Fibroblast of lung (primary cell): ENCODE measurements around the gene CHN2. TPM values are rescaled to one million over a fixed set of nuclear protein-coding genes. Genes with fewer than 3 reads are reported as not detected.

Experiments used
- DNase-seq, 2 donors: peaks; one replicate each; pipeline versions ENCODE4 v3.0.0 to v3.0.0-alpha.2; 2010; ENCODE audit warnings: low read depth in 2 of 2
- H2AFZ ChIP-seq: 2 replicates; pipeline ENCODE4 v1.5.1; 2012; ENCODE audit warnings: low read length, control low read depth, inconsistent platforms
- H3K27ac ChIP-seq: 2 replicates; pipeline ENCODE4 v1.5.1; 2011; ENCODE audit warnings: low read length, control low read depth; ENCODE audit not compliant: insufficient read depth
- H3K27me3 ChIP-seq: 2 replicates; pipeline ENCODE4 v1.5.1; 2011; ENCODE audit warnings: mild to moderate bottlenecking, low read length; ENCODE audit not compliant: control insufficient read depth, insufficient read depth
- H3K36me3 ChIP-seq: 2 replicates; pipeline ENCODE4 v1.5.1; 2011; ENCODE audit warnings: low read length; ENCODE audit not compliant: control insufficient read depth, insufficient read depth
- H3K4me1 ChIP-seq: 2 replicates; pipeline ENCODE4 v1.5.1; 2011; ENCODE audit warnings: low read length; ENCODE audit not compliant: control insufficient read depth, insufficient read depth; ENCODE audit errors: extremely low read depth
- H3K4me2 ChIP-seq: 2 replicates; pipeline ENCODE4 v1.5.1; 2011; ENCODE audit warnings: low read length, control low read depth; ENCODE audit not compliant: insufficient read depth; ENCODE audit errors: extremely low read depth
- H3K4me3 ChIP-seq, 4 experiments: fragments of 200-600 bp in 1 of 4; sonication (generic) in 1 of 4; replicated peaks in 1 of 4; 2 replicates each; pipeline ENCODE4 v1.5.1; 2011 to 2016; ENCODE audit warnings: low read length in 4 of 4, low read depth in 3 of 4, mild to moderate bottlenecking in 3 of 4, control low read depth in 2 of 4, inconsistent platforms in 1 of 4, mixed read lengths in 1 of 4; ENCODE audit not compliant: insufficient read depth in 1 of 4; ENCODE audit errors: control extremely low read depth in 1 of 4
- H3K79me2 ChIP-seq: 2 replicates; pipeline ENCODE4 v1.5.1; 2012; ENCODE audit warnings: mild to moderate bottlenecking, low read length, inconsistent platforms; ENCODE audit not compliant: control insufficient read depth, insufficient read depth
- H3K9ac ChIP-seq: 2 replicates; pipeline ENCODE4 v1.5.1; 2011; ENCODE audit warnings: mild to moderate bottlenecking, low read length, control low read depth; ENCODE audit not compliant: insufficient read depth
- H3K9me3 ChIP-seq: 2 replicates; pipeline ENCODE4 v1.5.1; 2012; ENCODE audit warnings: low read depth, low read length; ENCODE audit not compliant: control insufficient read depth, insufficient read depth
- H4K20me1 ChIP-seq: 2 replicates; pipeline ENCODE4 v1.5.1; 2011; ENCODE audit warnings: low read length; ENCODE audit not compliant: control insufficient read depth, insufficient read depth; ENCODE audit errors: extremely low read depth
- EZH2 ChIP-seq: IDR thresholded peaks from 2 replicates; pipeline ENCODE4 v1.5.1; 2012; ENCODE audit warnings: low read length, control low read depth, mild to moderate bottlenecking; ENCODE audit errors: missing control alignments
- polyA plus RNA-seq, 2 donors: library from polyadenylated mRNA; depleted of rRNA in 1 of 2; stranded (reverse) in 1 of 2; unstranded in 1 of 2; fragments of >200 nt; gene quantifications; 2 replicates each; pipeline ENCODE4 v1.2.1, GENCODE V29; 2011 to 2012; ENCODE audit warnings: missing spikeins in 1 of 2
- total RNA-seq: library from RNA; depleted of rRNA; stranded (reverse); fragments of >200 nt; gene quantifications from 2 replicates; pipeline ENCODE4 v1.2.1, GENCODE V29; 2014
- TF ChIP-seq, protein P1 (sequence below), 2 donors: IDR thresholded peaks in 1 of 2; conservative IDR thresholded peaks in 1 of 2; 1 replicate in 1 of 2; 2 replicates in 1 of 2; pipeline ENCODE4 v1.5.1; 2011 to 2012; ENCODE audit warnings: low read length in 2 of 2, control low read depth in 1 of 2, inconsistent platforms in 1 of 2, low read depth in 1 of 2, mild to moderate bottlenecking in 1 of 2

Gene CHN2
- total and polyA plus RNA-seq, 2 donors (not counting 1 experiment from before 2014, with no cell fraction given) = 0.33 to 0.53 TPM

DNA sequence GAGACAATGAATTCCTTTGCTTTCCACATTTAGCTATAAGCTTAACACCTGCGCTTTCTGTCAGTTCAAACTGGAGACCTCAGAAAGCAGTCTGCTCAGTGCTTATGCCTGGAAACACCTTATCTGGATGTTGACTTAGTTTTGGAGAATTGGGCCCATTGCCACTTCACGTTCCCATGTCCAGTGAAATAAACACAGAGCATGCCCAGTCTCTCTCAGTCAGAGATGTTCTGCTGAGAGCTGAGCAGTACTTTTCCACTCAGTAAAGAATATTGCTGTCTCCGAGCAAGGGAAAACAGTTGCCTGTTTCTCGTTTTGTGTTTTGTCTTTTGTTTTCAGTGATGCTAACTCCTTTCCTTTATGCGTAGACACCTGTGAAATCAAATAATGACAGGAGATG, 285.9 kb downstream of the CHN2 start:
- H3K4me2 ChIP-seq = no peak overlapping the region
- TF ChIP-seq, protein P1, sequence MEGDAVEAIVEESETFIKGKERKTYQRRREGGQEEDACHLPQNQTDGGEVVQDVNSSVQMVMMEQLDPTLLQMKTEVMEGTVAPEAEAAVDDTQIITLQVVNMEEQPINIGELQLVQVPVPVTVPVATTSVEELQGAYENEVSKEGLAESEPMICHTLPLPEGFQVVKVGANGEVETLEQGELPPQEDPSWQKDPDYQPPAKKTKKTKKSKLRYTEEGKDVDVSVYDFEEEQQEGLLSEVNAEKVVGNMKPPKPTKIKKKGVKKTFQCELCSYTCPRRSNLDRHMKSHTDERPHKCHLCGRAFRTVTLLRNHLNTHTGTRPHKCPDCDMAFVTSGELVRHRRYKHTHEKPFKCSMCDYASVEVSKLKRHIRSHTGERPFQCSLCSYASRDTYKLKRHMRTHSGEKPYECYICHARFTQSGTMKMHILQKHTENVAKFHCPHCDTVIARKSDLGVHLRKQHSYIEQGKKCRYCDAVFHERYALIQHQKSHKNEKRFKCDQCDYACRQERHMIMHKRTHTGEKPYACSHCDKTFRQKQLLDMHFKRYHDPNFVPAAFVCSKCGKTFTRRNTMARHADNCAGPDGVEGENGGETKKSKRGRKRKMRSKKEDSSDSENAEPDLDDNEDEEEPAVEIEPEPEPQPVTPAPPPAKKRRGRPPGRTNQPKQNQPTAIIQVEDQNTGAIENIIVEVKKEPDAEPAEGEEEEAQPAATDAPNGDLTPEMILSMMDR (conservative IDR thresholded peaks at IDR 0.05 in 1 of 2, IDR thresholded peaks at IDR 0.05 in 1 of 2; ENCODE audit: low read depth in 1 of 2, low read length in 2 of 2) = no peak
- TF ChIP-seq EZH2 = no peak
- no peaks in the 10 kb centered on the region for H4K20me1 ChIP-seq
- no peak overlapping the region for H3K27ac ChIP-seq
- H3K9me3 ChIP-seq = no peaks in the 10 kb centered on the region
- H2AFZ ChIP-seq = no peak overlapping the region
- no peak for DNase-seq
- no peaks in the 10 kb centered on the region for H3K27me3 ChIP-seq
- no peak overlapping the region for H3K9ac ChIP-seq
- H3K79me2 ChIP-seq = no peaks in the 10 kb centered on the region
- H3K4me3 ChIP-seq = no peak overlapping the region
- H3K36me3 ChIP-seq = no peaks in the 10 kb centered on the region
- H3K4me1 ChIP-seq = peaks cover 2% of the 10 kb centered on the region

DNA sequence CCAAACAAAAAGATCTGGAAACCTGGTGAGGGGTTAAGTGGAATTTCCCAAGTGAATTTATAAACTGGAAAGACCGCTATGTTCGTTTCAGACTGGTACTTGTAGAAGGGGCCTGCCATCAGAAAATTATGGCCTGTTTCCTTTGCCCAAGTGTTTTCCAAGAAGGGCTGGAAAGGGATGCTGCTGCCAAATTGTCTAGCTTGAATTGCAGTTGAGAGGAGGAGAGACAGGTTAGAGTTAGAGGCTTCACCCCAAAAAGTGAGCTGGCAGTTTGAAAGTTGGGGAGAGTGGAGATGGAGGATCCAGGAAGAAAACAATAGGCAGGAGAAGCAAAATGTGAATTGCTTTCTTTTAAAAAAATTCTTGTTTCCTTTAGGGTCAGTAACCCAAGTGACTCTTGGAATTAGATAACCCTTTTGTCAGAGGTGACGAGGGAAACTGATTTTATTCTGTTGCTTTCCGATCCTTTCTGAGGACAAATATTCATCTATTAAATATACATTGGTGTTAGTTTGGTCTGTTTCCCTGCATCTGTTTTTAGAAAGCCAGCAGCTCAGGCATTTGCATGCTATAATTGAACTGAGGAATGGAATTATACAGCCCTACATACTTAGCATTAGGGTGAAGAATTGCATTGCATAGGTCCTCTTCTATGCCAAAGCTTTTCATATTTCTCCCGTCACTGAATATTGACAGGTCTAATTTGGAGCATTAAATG, 286.5 kb downstream of the CHN2 start:
- DNase-seq = no peak
- H3K36me3 ChIP-seq = no peaks in the 10 kb centered on the region
- peaks cover 2% of the 10 kb centered on the region for H3K4me1 ChIP-seq
- H4K20me1 ChIP-seq = no peaks in the 10 kb centered on the region
- H3K79me2 ChIP-seq = no peaks in the 10 kb centered on the region
- no peak overlapping the region for H3K4me2 ChIP-seq
- no peak overlapping the region for H2AFZ ChIP-seq
- no peak overlapping the region for H3K27ac ChIP-seq
- no peaks in the 10 kb centered on the region for H3K9me3 ChIP-seq
- H3K9ac ChIP-seq = no peak overlapping the region
- H3K4me3 ChIP-seq = no peak overlapping the region
- TF ChIP-seq, protein P1 (conservative IDR thresholded peaks at IDR 0.05 in 1 of 2, IDR thresholded peaks at IDR 0.05 in 1 of 2; ENCODE audit: low read depth in 1 of 2, low read length in 2 of 2) = no peak
- TF ChIP-seq EZH2 = no peak
- no peaks in the 10 kb centered on the region for H3K27me3 ChIP-seq

DNA sequence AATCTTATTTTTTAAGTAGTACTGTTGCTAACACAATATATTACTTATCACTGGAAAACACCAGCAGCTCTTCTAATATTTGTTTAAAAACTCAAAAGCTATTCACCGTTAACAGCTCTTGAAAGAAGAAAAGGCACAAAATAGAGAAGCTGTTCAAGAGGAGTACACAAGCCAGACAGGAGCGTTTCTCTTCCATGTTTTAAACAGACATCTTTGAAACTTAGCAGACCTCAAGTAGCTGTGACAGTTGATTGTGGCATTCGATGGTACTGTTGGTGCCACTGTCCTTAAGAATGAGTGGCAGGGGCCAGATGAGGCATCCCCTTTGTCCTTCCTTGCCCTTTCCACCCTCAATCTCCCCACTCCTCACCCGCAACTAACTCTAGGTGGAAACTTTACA, 287.5 kb downstream of the CHN2 start:
- Histone ChIP-seq H3K27ac (no peak overlapping the region), H4K20me1 (no peaks in the 10 kb centered on the region), H3K9ac (no peak overlapping the region), H3K4me3 (no peak overlapping the region), H3K9me3 (no peaks in the 10 kb centered on the region), H3K27me3 (no peaks in the 10 kb centered on the region), H3K4me2 (no peak overlapping the region), H2AFZ (no peak overlapping the region), H3K4me1 (peaks cover 2% of the 10 kb centered on the region), H3K36me3 (no peaks in the 10 kb centered on the region), H3K79me2 (no peaks in the 10 kb centered on the region)
- TF ChIP-seq EZH2 = no peak
- TF ChIP-seq, protein P1 (conservative IDR thresholded peaks at IDR 0.05 in 1 of 2, IDR thresholded peaks at IDR 0.05 in 1 of 2; ENCODE audit: low read depth in 1 of 2, low read length in 2 of 2) = no peak
- no peak for DNase-seq
